HFFc6 (cell line): Measurements from ENCODE around the gene PTPRN2. TPM values are rescaled to one million over a fixed set of nuclear protein-coding genes. Genes with fewer than 3 reads are reported as not detected.

Experiments
- DNase-seq: peaks from one replicate; pipeline ENCODE4 v3.0.0-alpha.2; 2018
- H3K27ac Mint-ChIP-seq: 2 replicates; pipeline ENCODE4 v1.8.0; 2020; ENCODE audit warnings: mild to moderate bottlenecking, mixed read lengths
- H3K27me3 Mint-ChIP-seq: 2 replicates; pipeline ENCODE4 v1.8.0; 2021; ENCODE audit warnings: mild to moderate bottlenecking, moderate library complexity, mixed read lengths; ENCODE audit not compliant: insufficient read depth
- H3K36me3 Mint-ChIP-seq: 2 replicates; pipeline ENCODE4 v1.8.0; 2021; ENCODE audit warnings: low read depth, mixed read lengths
- H3K4me1 Mint-ChIP-seq: 2 replicates; pipeline ENCODE4 v1.8.0; 2020; ENCODE audit warnings: low read depth, mixed read lengths
- H3K4me3 Mint-ChIP-seq: 2 replicates; pipeline ENCODE4 v1.8.0; 2020; ENCODE audit warnings: mild to moderate bottlenecking, moderate library complexity, mixed read lengths
- H3K9me3 Mint-ChIP-seq: 2 replicates; pipeline ENCODE4 v1.8.0; 2020; ENCODE audit warnings: mild to moderate bottlenecking, mixed read lengths
- CTCF ChIP-seq: fragments of 200-600 bp; sonication (generic); IDR thresholded peaks from 2 replicates; pipeline ENCODE4 v1.5.0; 2021; ENCODE audit warnings: antibody characterized with exemption, mild to moderate bottlenecking
- total RNA-seq, 6 experiments: library from RNA; stranded (reverse); fragmentation: NEBNext Ultra II Directional; extraction: Animal tissue kit (Norgen Biotek cat#: 25700); gene quantifications; 2 replicates in 1 of 6; 3 replicates in 5 of 6; pipeline ENCODE4 v1.2.3, GENCODE V29; 2021

Gene PTPRN2
- total RNA-seq, 6 experiments from 2014 or later, result 0.05 to 0.27 (median 0.23) TPM

GRCh38 chr7:158279539-158280447 is 307.8 kb downstream of the PTPRN2 start:
- TF ChIP-seq CTCF, result no peak
- H3K9me3 Mint-ChIP-seq, result peaks cover 61% of the 10 kb centered on the region
- H3K27me3 Mint-ChIP-seq, result no peaks in the 10 kb centered on the region
- H3K4me3 Mint-ChIP-seq, result no peak overlapping the region
- H3K36me3 Mint-ChIP-seq, result peaks cover 4% of the 10 kb centered on the region; the same call in 1 of the 2 replicates
- DNase-seq, result no peak
- H3K4me1 Mint-ChIP-seq, result no peaks in the 10 kb centered on the region
- H3K27ac Mint-ChIP-seq, result no peak overlapping the region

- H3K9me3 Mint-ChIP-seq, result peaks cover 57% of the 10 kb centered on the region
- H3K27me3 Mint-ChIP-seq, result no peaks in the 10 kb centered on the region
- no peak overlapping the region for H3K4me3 Mint-ChIP-seq
- H3K36me3 Mint-ChIP-seq, result peaks cover 4% of the 10 kb centered on the region; the same call in 1 of the 2 replicates
- no peak for TF ChIP-seq CTCF
- H3K27ac Mint-ChIP-seq, result no peak overlapping the region
- DNase-seq, result no peak
- H3K4me1 Mint-ChIP-seq, result no peaks in the 10 kb centered on the region
Observed at GRCh38 chr7:158278745-158279320, 308.8 kb downstream of the PTPRN2 start.

- Mint-ChIP-seq H3K27ac (no peak overlapping the region), H3K9me3 (peaks cover 53% of the 10 kb centered on the region), H3K36me3 (peaks cover 5% of the 10 kb centered on the region; the same call in 1 of the 2 replicates), H3K4me3 (no peak overlapping the region), H3K4me1 (no peaks in the 10 kb centered on the region), H3K27me3 (no peaks in the 10 kb centered on the region)
- no peak for DNase-seq
- TF ChIP-seq CTCF, result no peak
Observed at GRCh38 chr7:158277219-158278141, 310.1 kb downstream of the PTPRN2 start.

- no peaks in the 10 kb centered on the region for H3K4me1 Mint-ChIP-seq
- no peak for TF ChIP-seq CTCF
- 0 out of 2 replicates have a peak, but pooled peaks cover 7% of the 10 kb centered on the region for H3K36me3 Mint-ChIP-seq
- no peak overlapping the region for H3K4me3 Mint-ChIP-seq
- H3K27ac Mint-ChIP-seq, result no peak overlapping the region
- H3K9me3 Mint-ChIP-seq, result peaks cover 55% of the 10 kb centered on the region
- no peaks in the 10 kb centered on the region; the same call in 1 of the 2 replicates for H3K27me3 Mint-ChIP-seq
- no peak for DNase-seq
Observed at GRCh38 chr7:158276414-158277218, 311.0 kb downstream of the PTPRN2 start.
